ENCODE results near the gene CDR2L.

DNA sequence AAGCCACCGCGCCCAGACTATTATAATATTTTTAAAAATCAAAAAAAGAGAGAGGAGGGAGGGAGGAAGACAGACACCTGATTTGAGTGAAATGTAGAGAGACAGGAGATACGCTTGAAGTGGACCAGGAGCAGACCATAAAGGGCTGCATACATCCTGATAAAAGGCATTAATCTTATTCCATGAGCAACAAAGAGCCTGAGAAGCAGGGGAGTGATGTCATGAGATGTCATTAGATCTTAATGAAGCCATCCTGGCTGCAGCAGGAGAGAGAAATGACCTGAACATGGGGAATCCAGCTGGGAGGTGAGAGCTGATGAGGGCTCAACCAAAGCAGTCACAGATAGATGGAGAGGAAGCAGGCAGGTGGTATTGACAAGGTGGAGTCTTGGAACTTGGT lies 9.6 kb upstream of the CDR2L start:
- no peak for TF ChIP-seq POLR2A (IDR thresholded peaks at IDR 0.05)
- TF ChIP-seq, protein P1, sequence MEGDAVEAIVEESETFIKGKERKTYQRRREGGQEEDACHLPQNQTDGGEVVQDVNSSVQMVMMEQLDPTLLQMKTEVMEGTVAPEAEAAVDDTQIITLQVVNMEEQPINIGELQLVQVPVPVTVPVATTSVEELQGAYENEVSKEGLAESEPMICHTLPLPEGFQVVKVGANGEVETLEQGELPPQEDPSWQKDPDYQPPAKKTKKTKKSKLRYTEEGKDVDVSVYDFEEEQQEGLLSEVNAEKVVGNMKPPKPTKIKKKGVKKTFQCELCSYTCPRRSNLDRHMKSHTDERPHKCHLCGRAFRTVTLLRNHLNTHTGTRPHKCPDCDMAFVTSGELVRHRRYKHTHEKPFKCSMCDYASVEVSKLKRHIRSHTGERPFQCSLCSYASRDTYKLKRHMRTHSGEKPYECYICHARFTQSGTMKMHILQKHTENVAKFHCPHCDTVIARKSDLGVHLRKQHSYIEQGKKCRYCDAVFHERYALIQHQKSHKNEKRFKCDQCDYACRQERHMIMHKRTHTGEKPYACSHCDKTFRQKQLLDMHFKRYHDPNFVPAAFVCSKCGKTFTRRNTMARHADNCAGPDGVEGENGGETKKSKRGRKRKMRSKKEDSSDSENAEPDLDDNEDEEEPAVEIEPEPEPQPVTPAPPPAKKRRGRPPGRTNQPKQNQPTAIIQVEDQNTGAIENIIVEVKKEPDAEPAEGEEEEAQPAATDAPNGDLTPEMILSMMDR (IDR thresholded peaks at IDR 0.05) = no peak

Measured in ovary (tissue), 3 donors.